ENCODE results near the gene NCOA4.

Gene NCOA4

GRCh38 chr10:46055771-46056170 is 25.3 kb upstream of the NCOA4 start:
- ChIA-PET POLR2A (no interaction called here), CTCF (no interaction called here)
- no peaks in the 10 kb centered on the region for H3K4me1 ChIP-seq (ENCODE audit: control insufficient read depth, insufficient read depth, low read length)
- TF ChIP-seq PRDM1 (tag by site-specific recombination; IDR thresholded peaks at IDR 0.05) (no peak), ZNF692 (tag by site-specific recombination; IDR thresholded peaks at IDR 0.05) (no peak), ZNF133 (tag by site-specific recombination; IDR thresholded peaks at IDR 0.05) (no peak), ZNF37A (tag by site-specific recombination; IDR thresholded peaks at IDR 0.05) (no peak), ZNF704 (tag by site-specific recombination; IDR thresholded peaks at IDR 0.05) (no peak), ZNF645 (tag by site-specific recombination; IDR thresholded peaks at IDR 0.05) (no peak), ZNF677 (tag by site-specific recombination; IDR thresholded peaks at IDR 0.05) (no peak), GLIS1 (tag by site-specific recombination; IDR thresholded peaks at IDR 0.05) (no peak), ZNF626 (tag by site-specific recombination; IDR thresholded peaks at IDR 0.05) (no peak), ZNF530 (tag by site-specific recombination; IDR thresholded peaks at IDR 0.05; ENCODE audit: low read depth) (no peak), ELK4 (IDR thresholded peaks at IDR 0.05; ENCODE audit: borderline replicate concordance, low read depth, low read length) (no peak), ZNF362 (tag by site-specific recombination; IDR thresholded peaks at IDR 0.05) (no peak), ZSCAN30 (tag by site-specific recombination; IDR thresholded peaks at IDR 0.05) (no peak), ZNF132 (tag by site-specific recombination; IDR thresholded peaks at IDR 0.05; ENCODE audit: borderline replicate concordance) (no peak), ZNF211 (tag by site-specific recombination; IDR thresholded peaks at IDR 0.05; ENCODE audit: low read depth) (no peak), ZNF548 (tag by site-specific recombination; IDR thresholded peaks at IDR 0.05) (no peak), ZSCAN23 (tag by site-specific recombination; IDR thresholded peaks at IDR 0.05) (no peak), MEIS1 (CRISPR knock-in tag; IDR thresholded peaks at IDR 0.05; ENCODE audit: borderline replicate concordance) (no peak)
- H3K27ac ChIP-seq (ENCODE audit: extremely low read depth, low read depth, low read length): no peak overlapping the region
- no peak overlapping the region for H3K4me3 ChIP-seq (ENCODE audit: low read depth, low read length)
- H3K36me3 ChIP-seq (ENCODE audit: control insufficient read depth in 2 of 2, insufficient read depth in 1 of 2, low read length in 2 of 2): no peaks in the 10 kb centered on the region
- H3K9me3 ChIP-seq (ENCODE audit: control insufficient read depth, insufficient read depth, low read depth, low read length): no peaks in the 10 kb centered on the region

- H3K36me3 ChIP-seq (ENCODE audit: control insufficient read depth in 2 of 2, insufficient read depth in 1 of 2, low read length in 2 of 2): no peaks in the 10 kb centered on the region
- H3K4me1 ChIP-seq (ENCODE audit: control insufficient read depth, insufficient read depth, low read length): no peaks in the 10 kb centered on the region
- CTCF ChIA-PET: no interaction called here
- H3K4me3 ChIP-seq (ENCODE audit: low read depth, low read length): no peak overlapping the region
- no peaks in the 10 kb centered on the region for H3K9me3 ChIP-seq (ENCODE audit: control insufficient read depth, insufficient read depth, low read depth, low read length)
- POLR2A ChIA-PET: no interaction called here
- TF ChIP-seq INSM2 (tag by site-specific recombination; IDR thresholded peaks at IDR 0.05) (no peak), ZNF48 (tag by site-specific recombination; IDR thresholded peaks at IDR 0.05) (no peak)
- H3K27ac ChIP-seq (ENCODE audit: extremely low read depth, low read depth, low read length): no peak overlapping the region
Measured at GRCh38 chr10:46053534-46054434, 23.4 kb upstream of the NCOA4 start.
